HT-29 (cell line): Measurements from ENCODE around the gene GOLGA3. TPM values are rescaled to one million over a fixed set of nuclear protein-coding genes. Genes with fewer than 3 reads are reported as not detected.

ENCODE experiments used
- DNase-seq: peaks from one replicate; pipeline ENCODE4 v3.0.0-alpha.2; 2015; ENCODE audit warnings: low spot score
- small RNA-seq: library from RNA; depleted of rRNA; stranded (forward); fragments of <200 nt; gene quantifications from one replicate; pipeline ENCODE3, GENCODE V24; 2014
- total RNA-seq: library from RNA; depleted of rRNA; stranded (reverse); fragments of >200 nt; shearing (Covaris generic); gene quantifications from 2 replicates; pipeline ENCODE4 v1.2.3, GENCODE V29; 2014; rRNA removed

GOLGA3 gene
- total RNA-seq, 1 experiment from 2014 or later: 81.6 TPM

DNA sequence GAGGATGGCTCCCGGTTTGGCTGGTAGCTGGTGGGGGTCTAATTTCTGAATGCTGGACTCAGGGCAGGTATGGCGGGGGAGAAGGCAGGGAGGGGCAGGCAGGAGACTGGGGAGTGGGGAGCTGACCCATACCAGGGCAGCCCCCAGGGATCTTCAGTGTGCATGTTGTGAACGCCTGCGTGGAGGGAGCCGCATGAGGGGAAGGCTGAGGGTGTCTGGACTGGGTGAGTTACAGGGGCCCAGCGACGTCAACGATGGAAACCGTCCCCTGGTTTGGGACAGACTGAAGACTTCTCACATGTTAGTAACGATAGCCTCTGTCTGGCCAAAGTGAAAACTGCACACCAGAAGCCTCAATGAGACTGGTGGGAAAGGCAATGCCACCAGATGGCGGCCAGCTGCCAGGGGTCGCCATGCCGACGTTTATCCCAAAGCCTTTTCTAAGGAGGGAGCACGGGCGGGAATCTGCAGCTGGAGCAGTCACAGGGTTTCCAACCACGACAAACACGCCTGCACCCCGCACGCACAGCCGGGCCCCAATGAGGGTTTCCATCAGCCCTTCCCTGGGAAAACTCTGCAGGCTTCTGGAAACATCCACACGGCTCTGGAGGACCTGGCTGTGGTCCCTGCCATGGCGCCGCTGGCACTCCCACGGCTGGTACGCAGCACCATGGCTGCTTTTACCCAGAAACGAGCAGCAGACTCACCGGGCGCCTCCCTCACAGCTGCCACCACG is 104.0 kb downstream of the GOLGA3 start:
- DNase-seq: no peak

DNA sequence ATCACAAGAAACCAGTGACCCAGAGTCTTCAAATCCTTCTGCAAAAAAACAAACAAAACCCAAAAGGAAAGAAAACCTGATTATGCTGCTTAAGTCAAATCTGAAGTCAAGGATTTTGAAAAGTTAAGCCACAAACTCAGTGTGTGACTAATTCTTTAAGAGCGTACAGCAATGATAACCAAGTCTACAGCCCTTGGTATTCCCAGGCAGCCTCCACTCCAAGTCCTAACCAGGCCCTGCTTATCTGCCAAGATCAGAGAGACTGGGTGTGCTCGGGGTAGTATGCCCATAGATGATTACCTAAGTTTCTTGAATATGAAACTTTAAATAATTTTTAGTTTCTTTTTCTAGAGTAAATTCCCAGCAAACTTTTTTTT is 104.9 kb downstream of the GOLGA3 start:
- no peak for DNase-seq

DNA sequence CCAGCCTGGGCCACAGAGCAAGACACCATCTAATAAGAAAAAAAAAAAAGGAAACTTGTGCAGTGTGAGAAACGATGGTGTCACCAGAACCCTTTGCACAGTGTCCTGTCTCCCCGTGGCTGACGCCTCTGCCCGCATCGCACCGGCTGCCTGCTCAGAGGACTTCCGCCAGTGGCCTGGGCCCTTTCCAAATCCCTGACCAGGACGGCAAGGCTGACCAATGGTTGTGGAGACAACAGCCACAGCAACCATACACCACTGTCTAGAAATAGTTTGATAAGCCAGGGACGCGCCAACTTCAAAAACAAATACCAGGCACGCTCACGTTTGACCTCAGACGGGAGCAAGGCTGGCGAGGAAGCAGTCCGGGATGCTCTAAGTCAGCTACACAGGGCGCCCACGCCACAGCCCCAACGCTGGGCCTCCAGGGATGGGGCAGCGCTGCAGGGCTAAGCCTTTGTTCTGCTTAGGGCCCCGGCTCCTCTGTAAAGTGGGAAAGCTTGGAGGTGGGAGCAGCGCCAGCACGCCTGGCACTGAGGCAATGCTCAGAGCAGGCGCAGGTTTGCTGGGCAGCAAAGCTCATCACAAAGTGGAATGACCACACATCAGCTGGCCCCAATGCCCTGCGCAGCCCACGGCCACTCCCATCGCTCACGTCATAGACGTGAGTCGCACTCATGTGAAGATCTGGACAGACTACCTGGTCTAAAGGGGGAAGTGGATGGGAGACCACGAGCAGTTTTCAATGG is 105.5 kb downstream of the GOLGA3 start:
- no peak for DNase-seq

- DNase-seq: no peak
Measured at GRCh38 chr12:132720606-132721345, 107.9 kb downstream of the GOLGA3 start.

DNA sequence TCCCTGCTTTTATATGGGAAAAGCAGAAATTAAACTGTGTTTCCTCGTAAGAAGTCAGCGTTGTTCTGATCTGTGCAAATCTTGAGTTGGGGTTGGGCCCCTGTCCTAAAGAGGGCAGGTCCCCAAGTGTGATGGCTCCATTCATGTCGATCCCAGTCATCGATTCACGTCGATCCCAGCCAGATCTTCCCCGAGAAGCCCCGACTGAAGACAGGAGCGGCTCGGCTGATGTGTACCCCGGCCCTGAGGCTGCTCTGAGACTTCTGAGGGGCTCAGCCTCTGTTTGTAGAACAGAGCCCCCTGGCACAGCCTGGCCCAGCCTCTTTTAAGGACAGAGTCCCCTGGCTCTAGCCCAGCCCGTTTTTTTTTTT is 108.7 kb downstream of the GOLGA3 start:
- no peak for DNase-seq

GRCh38 chr12:132719141-132719953 is 109.3 kb downstream of the GOLGA3 start:
- no peak for DNase-seq

Small RNA genes lying within 50 kb of the gene (small RNA-seq; reads per million reads assigned to genes)
- 1.1 reads per million, percentile 39 among the genes with 10 or more reads in this experiment for gene RNA5SP379

Other genes with a start within 250 kb of the GOLGA3 start
- gene LRCOL1, start 218.3 kb downstream of the GOLGA3 start, total RNA-seq: not detected in 2 replicates
- not detected in 2 replicates for gene P2RX2, start 210.1 kb downstream of the GOLGA3 start, total RNA-seq
- gene POLE, start 141.5 kb downstream of the GOLGA3 start, total RNA-seq: 86.0 and 104 TPM in 2 replicates
- 92.5 and 102 TPM in 2 replicates for gene PXMP2, start 141.3 kb downstream of the GOLGA3 start, total RNA-seq
- 183 and 191 TPM in 2 replicates for gene PGAM5, start 118.0 kb downstream of the GOLGA3 start, total RNA-seq
- 57.4 and 67.6 TPM in 2 replicates for gene ANKLE2, start 67.0 kb downstream of the GOLGA3 start, total RNA-seq
- gene CHFR, start 58.7 kb upstream of the GOLGA3 start, total RNA-seq: 7.8 and 8.0 TPM in 2 replicates
- gene ZNF605, start 127.4 kb upstream of the GOLGA3 start, total RNA-seq: not detected in 2 replicates
- 16.9 and 21.4 TPM in 2 replicates for gene ZNF26, start 157.5 kb upstream of the GOLGA3 start, total RNA-seq
- 4.5 and 5.9 TPM in 2 replicates for gene ZNF84, start 208.6 kb upstream of the GOLGA3 start, total RNA-seq